NCI-H128 (cell line): Measurements from ENCODE around the gene COX20.
"Not testable (repeated sequence)": the region's sequence is repeated elsewhere in the genome, so short reads cannot be mapped to it uniquely, and the experiment has no call there.

Experiments used
- DNase-seq: peaks from one replicate; lab custom pipeline; 2025; ENCODE audit not compliant: unreplicated experiment; lab: John Stamatoyannopoulos, UW

COX20 gene

GRCh38 chr1:244835276-244836134, at the start of gene COX20:
TSS of gene COX20 (plus strand) at chr1:244835658. CDS start at chr1:244835715, 57 bp downstream.
- DNase-seq: peak; percentile 96

- no peak for DNase-seq
Observed at GRCh38 chr1:244788493-244789275, 46.8 kb upstream of the COX20 start.

- no peak for DNase-seq
Observed at GRCh38 chr1:244789276-244789580, 46.2 kb upstream of the COX20 start.

- DNase-seq: no peak
Observed at GRCh38 chr1:244789731-244790130, 45.7 kb upstream of the COX20 start.

GRCh38 chr1:244791061-244791460, 44.4 kb upstream of the COX20 start:
- no peak for DNase-seq

- DNase-seq: no peak
Observed at GRCh38 chr1:244792188-244792850, 43.1 kb upstream of the COX20 start.

GRCh38 chr1:244794071-244794470, 41.4 kb upstream of the COX20 start:
- no peak for DNase-seq

GRCh38 chr1:244794516-244794915, 40.9 kb upstream of the COX20 start:
- DNase-seq: not testable (repeated sequence)

- DNase-seq: peak; percentile 73
Observed at GRCh38 chr1:244796719-244797406, 38.6 kb upstream of the COX20 start.

- DNase-seq: no peak
Observed at GRCh38 chr1:244800821-244801220, 34.6 kb upstream of the COX20 start.

GRCh38 chr1:244801246-244801645, 34.2 kb upstream of the COX20 start:
- no peak for DNase-seq

- DNase-seq: no peak
Observed at GRCh38 chr1:244802041-244802440, 33.4 kb upstream of the COX20 start.

GRCh38 chr1:244802556-244803239, 32.8 kb upstream of the COX20 start:
- no peak for DNase-seq

GRCh38 chr1:244804841-244805240, 30.6 kb upstream of the COX20 start:
- DNase-seq: no peak

- DNase-seq: no peak
Observed at GRCh38 chr1:244807138-244807537, 28.3 kb upstream of the COX20 start.

GRCh38 chr1:244810221-244810620, 25.2 kb upstream of the COX20 start:
- DNase-seq: no peak

GRCh38 chr1:244813327-244813726, 22.1 kb upstream of the COX20 start:
- no peak for DNase-seq

GRCh38 chr1:244815600-244816099, 19.8 kb upstream of the COX20 start:
- no peak for DNase-seq

GRCh38 chr1:244817415-244817894, 18.0 kb upstream of the COX20 start:
- no peak for DNase-seq

- no peak for DNase-seq
Observed at GRCh38 chr1:244820131-244820530, 15.3 kb upstream of the COX20 start.
